ENCODE measurements around the gene CGB2.

Gene CGB2

GRCh38 chr19:48989701-48990291 lies 41.9 kb upstream of the CGB2 start:
- DNase-seq (ENCODE audit: low read depth) = no peak
- no peak overlapping the region for H3K4me3 ChIP-seq (ENCODE audit: low read length)
- TF ChIP-seq, protein P1, sequence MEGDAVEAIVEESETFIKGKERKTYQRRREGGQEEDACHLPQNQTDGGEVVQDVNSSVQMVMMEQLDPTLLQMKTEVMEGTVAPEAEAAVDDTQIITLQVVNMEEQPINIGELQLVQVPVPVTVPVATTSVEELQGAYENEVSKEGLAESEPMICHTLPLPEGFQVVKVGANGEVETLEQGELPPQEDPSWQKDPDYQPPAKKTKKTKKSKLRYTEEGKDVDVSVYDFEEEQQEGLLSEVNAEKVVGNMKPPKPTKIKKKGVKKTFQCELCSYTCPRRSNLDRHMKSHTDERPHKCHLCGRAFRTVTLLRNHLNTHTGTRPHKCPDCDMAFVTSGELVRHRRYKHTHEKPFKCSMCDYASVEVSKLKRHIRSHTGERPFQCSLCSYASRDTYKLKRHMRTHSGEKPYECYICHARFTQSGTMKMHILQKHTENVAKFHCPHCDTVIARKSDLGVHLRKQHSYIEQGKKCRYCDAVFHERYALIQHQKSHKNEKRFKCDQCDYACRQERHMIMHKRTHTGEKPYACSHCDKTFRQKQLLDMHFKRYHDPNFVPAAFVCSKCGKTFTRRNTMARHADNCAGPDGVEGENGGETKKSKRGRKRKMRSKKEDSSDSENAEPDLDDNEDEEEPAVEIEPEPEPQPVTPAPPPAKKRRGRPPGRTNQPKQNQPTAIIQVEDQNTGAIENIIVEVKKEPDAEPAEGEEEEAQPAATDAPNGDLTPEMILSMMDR (conservative IDR thresholded peaks at IDR 0.05; ENCODE audit: low read depth, low read length) = no peak

DNA sequence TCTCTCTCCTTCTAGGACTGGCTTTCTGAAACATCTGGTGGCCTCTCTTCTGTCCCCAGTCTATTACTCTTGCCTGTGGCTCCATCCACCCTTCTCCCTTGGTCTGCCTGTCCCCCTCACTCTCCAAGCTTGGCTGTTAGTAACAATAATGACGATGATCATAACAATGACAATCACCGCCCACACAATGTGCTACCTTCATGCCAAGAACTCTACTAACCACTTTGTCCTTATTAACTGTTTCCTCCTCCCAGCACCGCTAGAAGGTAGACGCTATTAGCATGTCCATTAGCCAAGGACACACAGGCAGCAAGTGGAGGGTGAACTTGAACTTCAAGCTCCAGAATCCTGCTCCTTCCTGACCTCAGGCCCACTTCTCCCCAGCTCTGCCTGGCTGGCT lies 41.3 kb upstream of the CGB2 start:
- H3K4me3 ChIP-seq (ENCODE audit: low read length) = no peak overlapping the region
- TF ChIP-seq, protein P1 (conservative IDR thresholded peaks at IDR 0.05; ENCODE audit: low read depth, low read length) = no peak
- no peak for DNase-seq (ENCODE audit: low read depth)

DNA sequence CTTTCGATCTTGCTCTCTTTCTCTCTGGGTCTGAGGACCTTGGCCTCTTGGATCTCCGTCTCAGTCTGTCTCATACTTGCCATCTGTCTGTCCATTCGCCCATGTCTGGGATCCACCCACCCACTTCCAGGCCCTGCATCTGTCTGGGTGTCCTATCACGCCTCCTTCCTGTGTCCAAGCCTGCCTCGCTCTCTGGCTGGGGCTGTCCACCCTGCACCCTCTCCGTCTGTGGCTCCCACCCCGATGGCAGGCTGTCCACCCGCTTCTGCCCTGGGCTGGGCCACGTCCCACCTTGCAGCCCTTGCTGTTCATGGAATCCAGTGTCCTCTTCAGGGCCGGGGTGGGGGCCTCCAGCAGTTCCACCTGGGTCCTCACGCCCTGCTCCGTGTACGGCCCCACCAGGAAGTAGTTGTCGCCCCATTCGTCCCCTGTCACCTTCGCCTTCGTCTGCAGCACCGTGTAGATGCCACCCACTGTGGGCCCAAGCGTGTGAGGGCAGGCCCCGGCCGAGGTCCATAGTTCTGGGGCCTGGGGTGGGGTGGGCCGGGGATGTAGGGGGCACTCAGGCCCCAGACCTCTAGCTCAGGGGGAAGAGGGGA lies 40.6 kb upstream of the CGB2 start:
- DNase-seq (ENCODE audit: low read depth) = no peak
- TF ChIP-seq, protein P1 (conservative IDR thresholded peaks at IDR 0.05; ENCODE audit: low read depth, low read length) = no peak
- H3K4me3 ChIP-seq (ENCODE audit: low read length) = no peak overlapping the region

- H3K4me3 ChIP-seq (ENCODE audit: low read length) = peak overlapping the region; percentile 66
- peak; percentile 41 for DNase-seq (ENCODE audit: low read depth)
- TF ChIP-seq, protein P1 (conservative IDR thresholded peaks at IDR 0.05; ENCODE audit: low read depth, low read length) = no peak
Observed at GRCh38 chr19:48991873-48992580, 39.7 kb upstream of the CGB2 start.

DNA sequence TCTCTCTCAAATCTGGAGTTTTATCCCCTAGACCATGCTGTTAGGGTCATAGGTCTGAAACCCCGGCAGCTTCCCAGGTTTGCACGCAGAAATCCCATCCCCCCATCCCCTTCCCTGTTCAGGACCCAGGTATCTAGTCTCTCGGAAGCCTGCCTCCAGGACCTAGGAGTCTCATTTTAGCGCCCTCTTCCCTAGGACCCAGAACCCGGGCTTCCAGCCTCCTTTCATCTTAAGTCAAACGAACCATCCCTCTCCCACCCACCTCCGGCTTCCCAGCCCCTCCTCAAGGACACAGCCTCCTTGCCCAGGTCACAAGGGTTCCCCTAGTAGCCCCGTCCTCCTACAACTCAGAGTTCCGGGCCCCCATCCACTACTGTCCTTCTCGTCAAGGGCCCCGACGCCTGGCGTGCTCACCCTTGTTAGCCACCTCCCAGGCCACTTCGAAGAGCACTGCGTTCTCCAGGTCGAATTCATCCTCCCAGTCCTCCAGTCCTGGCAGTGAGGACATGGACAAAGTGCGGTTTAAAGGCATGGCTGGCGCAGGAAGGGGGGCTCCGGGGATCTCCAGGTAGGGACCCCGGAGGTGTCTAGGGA lies 39.0 kb upstream of the CGB2 start:
- TF ChIP-seq, protein P1 (conservative IDR thresholded peaks at IDR 0.05; ENCODE audit: low read depth, low read length) = no peak
- no peak for DNase-seq (ENCODE audit: low read depth)
- peak overlapping the region; percentile 66 for H3K4me3 ChIP-seq (ENCODE audit: low read length)

DNA sequence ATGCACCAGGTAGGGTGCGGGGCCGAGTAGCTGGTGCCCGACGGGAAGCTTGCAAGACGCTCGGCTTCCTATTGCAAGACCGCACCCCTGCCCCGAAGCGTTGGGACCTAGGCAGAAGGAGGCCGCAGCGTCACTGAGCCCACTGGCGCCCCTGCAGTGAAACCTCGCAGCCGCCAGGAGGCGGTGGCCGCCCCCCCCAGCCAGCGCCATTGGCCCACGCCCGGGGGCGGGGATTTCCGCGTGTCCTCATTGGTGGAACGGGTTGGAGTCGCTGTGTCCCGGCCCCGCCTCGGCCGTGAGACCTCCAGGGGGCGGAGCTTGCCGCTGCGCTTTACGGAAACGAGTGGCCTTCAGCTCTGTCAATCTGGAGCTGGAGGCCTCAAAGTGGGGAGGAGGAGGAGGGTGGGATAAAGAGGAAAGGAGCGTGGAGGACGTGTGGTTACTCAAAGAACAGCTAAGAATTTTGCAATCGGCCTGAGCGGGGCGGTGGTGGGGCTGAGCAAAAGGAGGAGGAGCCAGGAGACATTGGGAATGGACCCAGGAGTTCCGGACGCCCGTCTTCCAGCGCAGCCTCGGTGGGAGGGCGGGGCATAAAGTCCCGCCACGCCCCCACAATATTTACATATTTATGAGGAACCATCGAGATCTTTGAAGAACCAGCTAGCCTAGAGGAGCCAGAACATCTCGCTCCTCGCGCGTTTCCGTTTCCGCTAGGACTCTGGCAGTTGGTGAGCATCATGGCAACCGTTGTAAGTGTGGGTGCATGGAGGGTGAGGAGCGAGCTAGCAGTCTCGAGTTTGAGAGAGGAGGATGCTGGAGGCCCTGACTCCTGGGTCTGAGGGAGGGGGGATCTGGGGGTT lies 38.3 kb upstream of the CGB2 start, which contains the start of the genes GYS1 and RUVBL2:
TSS of gene GYS1 (minus strand) at position 135 of the 860 bp plus-strand sequence. CDS start 197 bp downstream, outside the sequence.
TSS of gene RUVBL2 (plus strand) at position 713 of the 860 bp plus-strand sequence. CDS start at position 738, 25 bp downstream.
- H3K4me3 ChIP-seq (ENCODE audit: low read length) = peak within 1 kb of the TSS; percentile 93
- peak; percentile 97 for DNase-seq (ENCODE audit: low read depth)
- TF ChIP-seq, protein P1 (conservative IDR thresholded peaks at IDR 0.05; ENCODE audit: low read depth, low read length) = peak; percentile 84

Measured in retinal pigment epithelial cell (primary cell).